Kidney (tissue), 14 donors: ENCODE data around the gene AHDC1. TPM values are rescaled to one million over a fixed set of nuclear protein-coding genes. Genes with fewer than 3 reads are reported as not detected.
A peak's percentile ranks its signal among the peaks of the same experiment; 100 is the strongest.

Experiments used
- DNase-seq, 5 donors: peaks; one replicate each; pipeline ENCODE4 v3.0.0-alpha.2; 2013 to 2020
- FAIRE-seq: peaks from 2 replicates; lab custom pipeline; 2012; peaks lifted over from hg19 to GRCh38; lab: Jason Lieb, UNC
- H3K27ac ChIP-seq, 2 donors: one replicate each; pipeline ENCODE4 v1.7.0; 2013; ENCODE audit warnings: low read depth in 2 of 2, low read length in 2 of 2, inconsistent platforms in 1 of 2
- H3K27me3 ChIP-seq: one replicate; pipeline ENCODE4 v1.7.1; 2013; ENCODE audit warnings: low read length, inconsistent platforms; ENCODE audit not compliant: control insufficient read depth, insufficient read depth
- H3K36me3 ChIP-seq, 3 donors: one replicate each; pipeline versions ENCODE4 v1.7.0 to v1.7.1; 2013; ENCODE audit warnings: low read length in 3 of 3, control low read depth in 1 of 3, inconsistent platforms in 1 of 3; ENCODE audit not compliant: insufficient read depth in 3 of 3, control insufficient read depth in 2 of 3
- H3K4me1 ChIP-seq, 3 donors: one replicate each; pipeline versions ENCODE4 v1.7.0 to v1.7.1; 2013; ENCODE audit warnings: low read length in 3 of 3, inconsistent platforms in 1 of 3, low read depth in 1 of 3; ENCODE audit not compliant: control insufficient read depth in 2 of 3, insufficient read depth in 2 of 3
- H3K4me3 ChIP-seq, 3 donors: one replicate each; pipeline versions ENCODE4 v1.7.0 to v1.8.1; 2013; ENCODE audit warnings: low read length in 3 of 3, control low read depth in 1 of 3, inconsistent platforms in 1 of 3
- H3K9ac ChIP-seq, 3 donors: one replicate each; pipeline versions ENCODE4 v1.7.0 to v1.7.1; 2013; ENCODE audit warnings: low read length in 3 of 3, control low read depth in 1 of 3, inconsistent platforms in 1 of 3
- H3K9me3 ChIP-seq, 3 donors: one replicate each; pipeline versions ENCODE4 v1.7.0 to v1.7.1; 2013; ENCODE audit warnings: low read length in 3 of 3, control low read depth in 1 of 3, inconsistent platforms in 1 of 3; ENCODE audit not compliant: control insufficient read depth in 2 of 3, insufficient read depth in 1 of 3
- CTCF ChIP-seq: IDR thresholded peaks from 3 replicates; pipeline ENCODE4 v1.5.1; 2012; ENCODE audit warnings: mild to moderate bottlenecking, moderate library complexity, borderline replicate concordance; ENCODE audit not compliant: insufficient read depth; ENCODE audit errors: extremely low read depth
- intact Hi-C: fragments of 100-400 bp; cut with DNase I; formaldehyde crosslinking; loops from one replicate; pipeline ENCODE4 v1.11.1; 2022
- polyA plus RNA-seq: library from polyadenylated mRNA; stranded (reverse); fragments of 350-450 nt; fragmentation: Illumina TruSeq; extraction: RNeasy Lipid Tissue Mini Kit (QIAGEN cat#74804); gene quantifications from one replicate; pipeline ENCODE4 v1.2.3, GENCODE V29; 2014; ENCODE audit warnings: low read depth, low replicate concordance; ENCODE audit not compliant: insufficient read depth
- total RNA-seq: library from RNA; stranded (reverse); fragmentation: NEBNext Ultra II Directional; extraction: Animal tissue kit (Norgen Biotek cat#: 25700); gene quantifications from one replicate; pipeline ENCODE4 v1.2.1, GENCODE V29; 2021
- donor health status: control.
- donor health status: control.
- donor health status: control.
- donor health status: control.
- donor health status: control.
- donor health status: DM: yes; HTN: yes; CAD: no.
- donor health status: Normal renal cell carcinoma (clear cell type).

The AHDC1 gene
- total and polyA plus RNA-seq, 2 donors from 2014 or later, result 8.5 to 48.2 TPM

- TF ChIP-seq CTCF, result no peak
- no peaks in the 10 kb centered on the region for H3K9me3 ChIP-seq
- peaks cover 7 to 64% (median 26%) of the 10 kb centered on the region in 3 donors for H3K4me1 ChIP-seq
- H3K4me3 ChIP-seq, result no peak overlapping the region
- H3K9ac ChIP-seq, result no peak overlapping the region
- peaks cover 0 to 6% (median 0%) of the 10 kb centered on the region in 3 donors for H3K36me3 ChIP-seq
- DNase-seq, result peak in 1 of 5 donors; percentile 53
- H3K27ac ChIP-seq, result no peak overlapping the region
- intact Hi-C loops, result no loop called here
- no peaks in the 10 kb centered on the region for H3K27me3 ChIP-seq
- no peak for FAIRE-seq
Observed at GRCh38 chr1:27596986-27597385, 7.0 kb downstream of the AHDC1 start.

- Histone ChIP-seq H3K27ac (peak overlapping the region in 1 of 2 donors; percentile 5), H3K27me3 (no peaks in the 10 kb centered on the region), H3K36me3 (peaks cover 0 to 6% (median 0%) of the 10 kb centered on the region in 3 donors), H3K9me3 (no peaks in the 10 kb centered on the region), H3K9ac (no peak overlapping the region), H3K4me1 (peaks cover 7 to 63% (median 26%) of the 10 kb centered on the region in 3 donors), H3K4me3 (no peak overlapping the region)
- DNase-seq (peak in 1 of 5 donors; percentile 45), FAIRE-seq (no peak)
- intact Hi-C loops, result no loop called here
- no peak for TF ChIP-seq CTCF
Observed at GRCh38 chr1:27596261-27596660, 7.7 kb downstream of the AHDC1 start.

- no peak for TF ChIP-seq CTCF
- peaks cover 7 to 68% (median 26%) of the 10 kb centered on the region in 3 donors for H3K4me1 ChIP-seq
- no peak for FAIRE-seq
- no peak overlapping the region for H3K4me3 ChIP-seq
- intact Hi-C loops, result no loop called here
- no peaks in the 10 kb centered on the region for H3K9me3 ChIP-seq
- no peaks in the 10 kb centered on the region for H3K27me3 ChIP-seq
- H3K36me3 ChIP-seq, result peaks cover 0 to 6% (median 0%) of the 10 kb centered on the region in 3 donors
- peak overlapping the region in 1 of 2 donors; percentile 44 for H3K27ac ChIP-seq
- no peak for DNase-seq
- peak overlapping the region in 1 of 3 donors; percentile 55 for H3K9ac ChIP-seq
Observed at GRCh38 chr1:27595597-27595996, 8.3 kb downstream of the AHDC1 start.
